Measurements from ENCODE around the gene HEG1. TPM values are rescaled to one million over a fixed set of nuclear protein-coding genes. Genes with fewer than 3 reads are reported as not detected.

The HEG1 gene
- total and polyA plus RNA-seq, 2 of the 8 experiments (the other 6 are each of a cell fraction or from before 2014, with no cell fraction given): 5.3 to 9.7 TPM

DNA sequence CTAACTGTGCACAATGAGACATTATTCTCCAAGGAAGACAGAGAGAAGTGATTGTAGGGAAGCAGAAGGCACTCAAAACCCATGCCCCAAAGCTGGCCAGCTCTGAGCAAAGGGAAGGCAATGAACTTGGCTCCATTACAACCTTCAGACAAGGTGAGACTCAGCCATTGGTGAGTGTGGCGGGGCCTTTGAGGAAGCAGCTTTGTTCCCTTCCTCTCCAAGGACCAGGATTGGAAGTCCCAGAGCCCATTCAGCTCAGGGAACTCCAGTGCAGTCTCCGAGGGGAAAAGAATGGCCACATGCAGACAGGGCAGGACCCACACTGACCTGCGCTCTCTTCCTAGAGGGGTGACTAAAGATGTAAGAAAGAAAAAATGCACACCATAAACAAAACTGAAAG is 23.1 kb downstream of the HEG1 start:
- Histone ChIP-seq H4K91ac (replicated peaks; ENCODE audit: insufficient read length, low read length) (no peak overlapping the region), H3K4me3 (ENCODE audit: extremely low read depth in 1 of 4, insufficient read depth in 2 of 4, low read depth in 3 of 4, low read length in 4 of 4) (no peak overlapping the region), H4K5ac (ENCODE audit: insufficient read length, low read depth, low read length) (no peak overlapping the region), H3K9ac (replicated peaks in 1 of 4; ENCODE audit: extremely low read depth in 1 of 4, low read depth in 3 of 4, low read length in 3 of 4) (no peak overlapping the region), H3K4ac (replicated peaks; ENCODE audit: insufficient read length, low read depth, low read length) (no peak overlapping the region), H3K56ac (replicated peaks; ENCODE audit: insufficient read length, low read depth, low read length) (no peak overlapping the region), H3K23me2 (ENCODE audit: low read depth, low read length) (peaks cover 4% of the 10 kb centered on the region; the same call in 1 of the 2 replicates), H3K14ac (ENCODE audit: insufficient read length) (no peak overlapping the region), H3K27ac (ENCODE audit: low read depth, low read length) (no peak overlapping the region), H3K36me3 (ENCODE audit: control insufficient read depth in 2 of 4, insufficient read depth in 4 of 4, low read length in 3 of 4) (peaks cover 0 to 7% (median 2%) of the 10 kb centered on the region in 4 experiments; a peak in 3 of 8 replicates), H3K9me3 (ENCODE audit: insufficient read depth in 2 of 2, low read depth in 1 of 2, low read length in 1 of 2) (0 out of 4 replicates have a peak, but pooled peaks cover 0 to 3% of the 10 kb centered on the region in 2 experiments), H2BK15ac (ENCODE audit: low read length) (no peak overlapping the region), H2AFZ (ENCODE audit: low read length) (no peak overlapping the region), H2AK5ac (ENCODE audit: low read depth, low read length) (no peak overlapping the region), H3K4me2 (ENCODE audit: insufficient read depth in 1 of 2, low read depth in 2 of 2, low read length in 2 of 2) (no peak overlapping the region), H3K79me1 (ENCODE audit: low read depth, low read length) (peaks cover 2% of the 10 kb centered on the region; the same call in 1 of the 2 replicates), H2BK12ac (ENCODE audit: low read depth, low read length) (no peak overlapping the region), H3K27me3 (replicated peaks in 1 of 4; ENCODE audit: control insufficient read depth in 3 of 4, extremely low read depth in 1 of 4, insufficient read depth in 3 of 4, low read length in 3 of 4) (no peaks in the 10 kb centered on the region), H3K23ac (ENCODE audit: insufficient read length) (no peak overlapping the region), H4K20me1 (replicated peaks in 1 of 2; ENCODE audit: control insufficient read depth in 1 of 2, insufficient read depth in 2 of 2, low read length in 2 of 2) (peaks cover 0 to 2% of the 10 kb centered on the region in 2 experiments), H3K18ac (ENCODE audit: extremely low read depth, low read length) (no peak overlapping the region), H3K4me1 (replicated peaks in 1 of 4; ENCODE audit: control insufficient read depth in 3 of 4, insufficient read depth in 4 of 4, low read length in 3 of 4) (0 out of 7 replicates have a peak, but pooled peaks cover 0 to 2% (median 0%) of the 10 kb centered on the region in 4 experiments), H4K8ac (ENCODE audit: extremely low read depth, insufficient read depth, low read length) (no peak overlapping the region), H2BK120ac (replicated peaks; ENCODE audit: low read depth, low read length) (no peak overlapping the region), H3K79me2 (ENCODE audit: control insufficient read depth in 1 of 2, insufficient read depth in 2 of 2, low read length in 2 of 2) (peaks cover 0 to 3% of the 10 kb centered on the region in 2 experiments; a peak in 1 of 4 replicates), H2BK20ac (ENCODE audit: low read length) (no peak overlapping the region), H2BK5ac (ENCODE audit: low read depth, low read length) (no peak overlapping the region)
- DNase-seq (ENCODE audit: low read depth in 1 of 2, low spot score in 2 of 2) (no peak), FAIRE-seq (no peak)
- TF ChIP-seq CHD2 (IDR thresholded peaks at IDR 0.05; ENCODE audit: low read length) (no peak), FOSL1 (IDR thresholded peaks at IDR 0.05; ENCODE audit: insufficient read depth, low read depth, low read length) (no peak), CHD1 (IDR thresholded peaks at IDR 0.05; ENCODE audit: low read depth, low read length) (no peak), KDM5A (IDR thresholded peaks at IDR 0.05; ENCODE audit: low read length) (no peak), TCF12 (IDR thresholded peaks at IDR 0.05; ENCODE audit: low read depth, low read length) (no peak), JUND (IDR thresholded peaks at IDR 0.05; ENCODE audit: low read length) (no peak), MAFK (IDR thresholded peaks at IDR 0.05; ENCODE audit: low read depth, low read length) (no peak), EZH2 (IDR thresholded peaks at IDR 0.05; ENCODE audit: low read depth, low read length, severe bottlenecking) (no peak), YY1 (IDR thresholded peaks at IDR 0.05; ENCODE audit: low read depth, low read length) (no peak), CTBP2 (IDR thresholded peaks at IDR 0.05; ENCODE audit: borderline replicate concordance, insufficient read depth, insufficient read length, low read length) (no peak), RXRA (IDR thresholded peaks at IDR 0.05; ENCODE audit: insufficient read depth, low read depth, low read length) (no peak), SUZ12 (IDR thresholded peaks at IDR 0.05; ENCODE audit: low read length) (no peak)
- TF ChIP-seq, protein P1, sequence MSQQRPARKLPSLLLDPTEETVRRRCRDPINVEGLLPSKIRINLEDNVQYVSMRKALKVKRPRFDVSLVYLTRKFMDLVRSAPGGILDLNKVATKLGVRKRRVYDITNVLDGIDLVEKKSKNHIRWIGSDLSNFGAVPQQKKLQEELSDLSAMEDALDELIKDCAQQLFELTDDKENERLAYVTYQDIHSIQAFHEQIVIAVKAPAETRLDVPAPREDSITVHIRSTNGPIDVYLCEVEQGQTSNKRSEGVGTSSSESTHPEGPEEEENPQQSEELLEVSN (IDR thresholded peaks at IDR 0.05): no peak
- 79% methylated on average over 3 of the region's 3 CpGs; no CpG with 5 or more reads in 1 of the 2 experiments for WGBS, 2 experiments (ENCODE audit: extremely low coverage in 1 of 2, insufficient coverage in 1 of 2, insufficient read length in 1 of 2, insufficient replicate concordance in 2 of 2, low coverage in 1 of 2, low lambda C conversion rate in 2 of 2, missing lambda C conversion rate in 1 of 2)
- ChIA-PET POLR2A (ENCODE audit: partially characterized antibody) (no interaction called here), CTCF (ENCODE audit: partially characterized antibody) (interaction anchor here (0.5 to 1.5 kb wide), 7 partner anchors 12 to 273 kb away, joined by 3 to 6 read pairs (median 3); no protein-coding TSS in a partner anchor)

Measured in H1 (cell line).